Measurements from ENCODE around the gene SYCP2L.
"Not testable (repeated sequence)": the region's sequence is repeated elsewhere in the genome, so short reads cannot be mapped to it uniquely, and the experiment has no call there.

The SYCP2L gene

GRCh38 chr6:10886691-10887502, at the start of gene SYCP2L:
Gene SYCP2L (plus strand): TSS chr6:10887052. CDS start chr6:10887127, 75 bp downstream.
- DNase-seq = no peak

- no peak for DNase-seq
Observed at GRCh38 chr6:10837622-10837994, 49.2 kb upstream of the SYCP2L start.

GRCh38 chr6:10837995-10838793, 48.7 kb upstream of the SYCP2L start, which contains the start of gene MAK:
Gene MAK (minus strand): TSS chr6:10838539. CDS start chr6:10830648, 7,891 bp downstream.
- peak; percentile 79 for DNase-seq

DNA sequence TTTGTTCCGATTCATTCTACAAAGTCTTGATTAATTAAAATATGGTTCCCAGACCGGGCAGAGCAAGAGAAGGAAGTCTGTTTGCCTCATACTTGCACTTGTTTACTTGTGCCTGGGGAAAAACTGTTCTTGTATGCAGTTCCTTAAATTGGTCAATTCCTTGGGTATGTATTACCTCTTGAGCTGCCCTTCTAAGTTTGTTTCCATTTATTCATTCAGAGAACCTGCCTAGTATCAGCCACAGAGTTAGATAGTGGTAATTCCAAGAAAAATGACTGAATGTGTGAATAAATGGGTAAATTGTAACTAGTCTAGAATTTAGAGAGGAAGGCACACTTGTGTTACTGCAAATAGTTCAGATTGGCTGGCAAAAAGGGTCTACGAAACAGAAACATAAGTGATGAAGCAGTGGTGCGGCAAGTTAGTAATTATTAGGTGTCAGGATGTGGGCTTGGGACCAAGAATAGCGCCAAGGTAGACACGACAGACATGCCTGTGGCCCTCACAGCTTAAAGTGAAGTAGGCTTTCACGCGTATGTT, 48.0 kb upstream of the SYCP2L start:
- DNase-seq = no peak

DNA sequence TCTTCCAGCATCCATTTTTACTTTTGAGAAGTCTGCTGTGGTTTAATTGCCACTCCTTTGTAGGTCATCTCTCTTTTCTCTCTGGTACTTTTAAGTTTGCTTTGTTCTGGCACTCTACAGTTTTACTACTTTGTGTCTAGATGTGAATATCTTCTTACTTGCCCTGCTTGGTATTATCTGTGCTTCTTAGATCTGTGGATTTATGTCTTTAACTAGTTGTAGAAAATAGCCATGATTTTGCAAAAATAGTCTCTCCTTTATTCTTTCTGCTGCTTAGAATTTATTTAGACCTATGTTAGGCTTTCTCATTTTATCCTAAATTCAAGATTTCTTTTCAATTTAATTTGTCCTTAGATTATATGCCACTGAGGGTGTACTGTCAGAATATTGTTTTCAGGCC, 43.3 kb upstream of the SYCP2L start:
- DNase-seq = no peak

- DNase-seq = no peak
Observed at GRCh38 chr6:10847684-10848083, 39.2 kb upstream of the SYCP2L start.

DNA sequence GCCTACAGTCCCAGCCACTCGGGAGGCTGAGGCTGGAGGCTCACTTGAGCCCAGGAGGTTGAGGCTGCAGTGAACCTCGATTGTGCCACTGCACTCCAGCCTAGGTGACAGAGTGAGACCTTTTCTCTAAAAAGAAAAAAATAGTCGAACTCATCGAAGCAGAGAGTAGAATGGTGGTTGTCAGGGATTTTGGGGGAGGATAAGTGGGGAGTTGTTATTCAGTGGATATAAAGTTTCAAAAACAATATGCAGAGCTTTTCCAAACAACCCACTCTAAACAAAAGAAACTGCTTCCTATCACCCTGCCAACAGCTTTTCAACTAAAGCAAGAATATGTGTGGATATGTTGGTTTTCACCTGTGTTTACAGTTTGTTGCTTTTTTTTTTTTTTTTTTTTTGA, 37.0 kb upstream of the SYCP2L start:
- DNase-seq = no peak

GRCh38 chr6:10850728-10851127, 36.1 kb upstream of the SYCP2L start:
- DNase-seq = no peak

DNA sequence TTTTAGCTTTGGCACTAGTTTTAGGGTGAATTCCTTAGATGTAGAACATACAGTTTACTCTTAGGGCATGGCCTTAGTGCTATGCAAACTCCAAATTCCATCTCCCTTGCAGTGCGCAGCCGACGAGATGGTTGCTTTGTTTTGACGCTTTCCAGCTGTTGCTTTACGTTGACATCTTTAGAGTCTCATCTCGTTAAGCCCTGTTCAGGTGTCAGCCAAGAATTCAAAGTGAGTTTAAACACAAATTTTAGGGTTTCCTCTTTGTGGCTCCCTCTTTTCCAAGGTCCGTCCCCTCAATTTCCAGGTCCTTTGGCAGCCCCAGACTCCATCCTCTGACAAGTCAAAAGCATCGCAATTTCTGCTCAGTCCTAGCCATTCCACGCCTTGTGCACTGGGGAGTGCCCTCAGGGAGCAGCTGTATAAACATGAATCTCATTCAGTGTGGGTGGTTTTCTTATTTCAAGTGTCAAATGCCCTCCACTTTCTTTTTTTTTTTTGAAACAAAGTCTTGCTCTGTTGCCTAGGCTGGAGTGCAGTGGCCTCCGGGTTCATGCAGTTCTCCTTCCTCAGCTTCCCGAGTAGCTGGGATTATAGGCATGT, 34.4 kb upstream of the SYCP2L start:
- DNase-seq = no peak

GRCh38 chr6:10853849-10854300, 33.0 kb upstream of the SYCP2L start:
- DNase-seq = not testable (repeated sequence)

DNA sequence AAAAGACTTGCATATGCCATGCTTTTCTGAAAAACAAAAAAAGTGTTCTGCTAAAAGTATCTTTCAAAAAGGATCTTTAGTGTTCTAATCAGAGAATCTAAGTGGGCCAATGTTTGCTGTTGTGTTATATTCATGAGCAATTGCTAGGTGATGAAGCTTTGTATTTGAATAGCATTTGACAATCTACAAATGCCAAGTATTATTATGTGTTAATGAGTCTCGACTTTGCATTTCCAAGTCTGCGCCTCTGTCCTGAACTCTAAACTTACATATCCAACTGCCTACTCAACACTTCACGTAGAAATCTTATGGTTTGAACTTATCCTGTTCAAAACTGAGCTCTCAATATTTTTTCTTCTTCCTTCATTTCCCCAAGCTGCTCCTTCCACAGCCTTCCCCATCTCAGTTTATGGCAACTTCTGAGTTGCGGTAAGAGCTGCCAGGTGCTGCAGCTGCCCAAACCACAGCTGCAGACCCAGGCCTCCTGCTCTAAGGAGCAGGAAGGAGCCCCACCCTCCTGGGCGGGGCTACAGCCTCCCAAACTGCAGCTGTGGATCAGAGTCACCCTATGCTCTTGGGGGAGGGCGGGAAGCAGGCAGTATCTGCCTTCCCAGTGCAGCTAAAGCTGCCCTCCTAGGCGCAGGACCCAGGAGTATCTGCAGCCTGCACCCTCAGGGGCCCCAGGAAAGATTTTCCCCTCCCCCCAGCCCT, 31.8 kb upstream of the SYCP2L start:
- DNase-seq = no peak

DNA sequence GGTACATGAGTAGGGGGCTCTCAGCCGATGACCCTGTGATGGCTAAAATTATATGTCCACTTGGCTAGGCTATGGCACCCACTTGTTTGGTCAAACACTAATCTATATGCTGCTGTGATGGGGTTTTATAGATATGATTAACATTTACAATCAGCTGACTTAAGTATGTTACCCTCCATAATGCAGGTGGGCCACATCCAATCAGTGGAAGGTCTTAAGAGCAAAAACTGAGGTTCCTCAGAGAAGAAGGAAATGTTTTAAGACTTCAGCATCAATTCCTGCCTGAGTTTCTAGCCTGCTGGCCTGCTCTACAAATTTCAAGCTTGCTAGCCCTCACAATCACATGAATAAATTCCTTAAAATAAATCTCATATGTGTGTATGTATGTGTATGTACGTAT, 29.6 kb upstream of the SYCP2L start:
- DNase-seq = no peak

- DNase-seq = no peak
Observed at GRCh38 chr6:10861086-10861485, 25.8 kb upstream of the SYCP2L start.

DNA sequence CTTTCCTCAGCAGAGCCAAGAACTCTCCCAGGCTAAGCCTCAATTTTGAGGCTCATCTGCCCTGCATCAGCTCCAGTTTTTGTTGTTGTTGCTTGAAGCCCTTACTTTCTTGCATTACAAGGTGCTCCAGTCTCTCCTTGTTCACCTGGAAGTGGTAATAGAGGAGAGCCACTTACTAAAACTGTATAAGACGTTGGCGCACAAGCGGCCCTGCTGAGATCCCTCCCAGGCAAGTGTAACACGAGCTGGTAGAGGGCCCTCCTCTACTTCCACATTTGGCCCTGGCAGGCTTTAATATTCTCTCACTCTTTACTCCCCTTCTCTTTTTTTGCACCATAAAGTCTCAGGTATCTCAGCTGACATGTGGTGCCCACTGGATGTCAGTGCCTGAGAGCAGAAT, 24.5 kb upstream of the SYCP2L start:
- DNase-seq = no peak

- DNase-seq = not testable (repeated sequence)
Observed at GRCh38 chr6:10863031-10863430, 23.8 kb upstream of the SYCP2L start.

DNA sequence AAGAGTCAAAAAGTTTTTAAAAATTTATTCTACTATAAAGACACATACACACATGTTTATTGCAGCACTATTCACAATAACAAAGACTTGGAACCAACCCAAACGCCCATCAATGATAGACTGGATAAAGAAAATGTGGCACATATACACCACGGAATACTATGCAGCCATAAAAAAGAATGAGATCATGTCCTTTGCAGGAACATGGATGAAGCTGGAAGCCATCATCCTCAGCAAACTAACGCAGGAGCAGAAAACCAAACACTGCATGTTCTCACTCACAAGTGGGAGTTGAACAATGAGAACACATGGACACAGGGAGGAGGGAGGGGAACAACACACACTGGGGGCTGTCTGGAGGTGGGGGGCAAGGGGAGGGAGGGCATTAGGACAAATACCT, 20.1 kb upstream of the SYCP2L start:
- not testable (repeated sequence) for DNase-seq

DNA sequence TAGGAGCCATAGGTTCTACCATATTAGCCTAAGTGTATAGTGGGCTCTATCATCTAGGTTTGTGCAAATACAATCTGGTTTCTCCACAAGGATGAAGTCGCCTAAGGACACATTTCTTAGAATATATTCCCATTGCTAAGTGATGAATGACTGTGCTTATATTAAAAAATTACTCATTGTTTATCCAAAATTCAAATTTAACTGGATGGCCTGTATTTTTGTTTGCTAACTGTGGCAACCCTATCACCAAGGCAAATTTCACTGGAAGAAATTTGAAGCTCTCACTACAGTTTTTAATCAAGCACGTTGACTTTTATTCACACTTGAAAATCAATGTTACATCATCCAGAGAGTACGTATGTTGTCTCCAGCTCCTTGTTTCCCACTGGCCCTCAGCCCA, 18.9 kb upstream of the SYCP2L start:
- DNase-seq = no peak

DNA sequence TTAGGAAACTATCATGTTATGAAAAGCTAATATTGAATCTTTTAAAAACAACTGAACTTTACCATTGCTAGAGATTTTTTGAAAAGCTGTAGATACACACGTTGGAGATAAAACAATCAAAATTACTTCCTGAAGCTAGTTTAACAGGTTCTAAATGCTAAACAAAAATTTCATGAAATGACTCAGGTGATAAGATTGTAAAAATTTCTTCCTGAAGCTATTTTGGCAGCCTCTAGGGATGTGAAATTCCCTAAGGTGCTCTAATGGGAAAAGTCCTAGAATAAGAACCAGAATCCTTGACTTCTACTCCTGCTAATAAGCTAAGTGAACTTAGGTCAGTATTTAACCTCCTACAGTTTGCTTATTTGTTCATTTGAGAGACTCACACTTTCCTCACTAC, 13.5 kb upstream of the SYCP2L start:
- no peak for DNase-seq

DNA sequence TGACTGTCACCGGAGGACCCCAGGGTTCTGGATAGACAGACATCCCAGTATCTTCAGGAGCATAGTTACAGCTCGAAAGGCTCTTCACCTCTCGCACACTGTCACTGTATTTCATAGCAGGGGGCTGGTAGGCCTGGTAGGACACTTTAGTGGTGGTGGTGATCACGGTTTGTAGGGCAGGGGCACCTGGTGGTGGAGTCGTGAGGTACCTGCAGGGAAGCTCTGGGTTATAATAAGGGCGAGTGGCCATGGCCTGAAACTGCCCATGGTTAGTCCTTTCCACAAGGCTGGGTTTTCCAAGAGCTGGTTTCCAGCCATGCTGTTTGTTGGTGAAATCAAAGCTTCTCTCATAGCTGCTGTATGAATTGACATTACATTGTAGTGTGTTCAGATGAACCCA, 12.6 kb upstream of the SYCP2L start:
- no peak for DNase-seq

DNA sequence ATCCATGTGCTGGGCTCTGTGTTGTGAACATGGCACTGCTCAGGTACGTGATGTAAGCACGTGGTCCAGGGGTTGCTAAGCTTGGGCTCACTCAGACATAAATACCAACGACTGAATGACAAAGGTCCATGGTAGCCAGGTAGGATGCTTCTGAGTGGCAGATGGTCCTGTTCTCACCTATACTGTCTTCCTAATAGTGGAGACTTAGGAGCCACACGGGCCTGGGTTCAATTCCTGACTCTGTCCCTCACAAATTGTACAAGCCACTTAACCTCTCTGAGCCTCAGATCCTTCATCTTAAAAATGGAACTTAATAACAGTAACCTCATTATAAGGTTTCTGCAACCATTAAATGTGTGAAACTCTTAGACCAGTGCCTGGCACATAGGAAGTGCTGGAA, 11.8 kb upstream of the SYCP2L start:
- DNase-seq = no peak

DNA sequence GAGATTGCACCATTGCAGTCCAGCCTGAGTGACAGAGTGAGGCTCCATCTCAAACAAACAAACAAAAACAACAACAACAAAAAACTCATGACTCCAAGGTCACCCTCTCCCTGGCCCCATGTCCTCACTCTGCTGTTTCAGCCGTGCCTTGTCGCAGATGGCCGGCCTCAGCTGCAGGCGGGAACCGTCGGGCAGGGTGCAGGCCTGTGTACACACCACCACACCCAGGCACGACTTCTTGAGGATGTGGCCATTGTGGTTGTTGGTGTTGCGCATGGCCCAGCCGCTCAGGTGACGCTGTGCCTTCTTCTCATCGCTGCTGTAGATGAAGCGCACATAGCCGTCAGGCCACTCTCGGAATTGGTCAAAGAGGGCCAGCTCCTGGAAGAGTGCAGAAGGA, 9.8 kb upstream of the SYCP2L start:
- no peak for DNase-seq

GRCh38 chr6:10877871-10878270, 9.0 kb upstream of the SYCP2L start:
- DNase-seq = no peak

- no peak for DNase-seq
Observed at GRCh38 chr6:10880366-10880765, 6.5 kb upstream of the SYCP2L start.

All from NCI-H1048 (cell line).